Measurements from ENCODE around the gene RHBDF1. TPM values are rescaled to one million over a fixed set of nuclear protein-coding genes. Genes with fewer than 3 reads are reported as not detected.

The RHBDF1 gene
- total and polyA plus RNA-seq, 9 of the 15 experiments (the other 6 are each of a cell fraction or from before 2014, with no cell fraction given): 1.0 to 8.2 (median 4.2) TPM

GRCh38 chr16:71540-72401, 660 bp downstream of the RHBDF1 start (continued):
- no peak for TF ChIP-seq SMAD2 (IDR thresholded peaks at IDR 0.05; ENCODE audit: low read depth, low read length)
- no peak for TF ChIP-seq POLR2AphosphoS2 (IDR thresholded peaks at IDR 0.05; ENCODE audit: low read length)
- TF ChIP-seq MEF2A (IDR thresholded peaks at IDR 0.05; ENCODE audit: control insufficient read depth, low read depth, low read length): no peak
- TF ChIP-seq HNRNPLL (IDR thresholded peaks at IDR 0.05; ENCODE audit: low read depth, low read length, poor library complexity, severe bottlenecking): no peak
- no peak for TF ChIP-seq MEIS2 (IDR thresholded peaks at IDR 0.05; ENCODE audit: partially characterized antibody)
- TF ChIP-seq STAG1 (CRISPR knock-in tag; IDR thresholded peaks at IDR 0.05; ENCODE audit: borderline replicate concordance): no peak
- no peak for TF ChIP-seq ZBTB2 (IDR thresholded peaks at IDR 0.05)
- TF ChIP-seq PKNOX1 (IDR thresholded peaks at IDR 0.05): no peak
- TF ChIP-seq ZBTB1 (CRISPR knock-in tag; IDR thresholded peaks at IDR 0.05; ENCODE audit: borderline replicate concordance, low read depth): no peak
- TF ChIP-seq ZBTB7A (IDR thresholded peaks at IDR 0.05; ENCODE audit: borderline replicate concordance, control insufficient read depth, low read depth, low read length): peak; percentile 77; the same call in 1 of the 2 replicates
- TF ChIP-seq ZNF134 (CRISPR knock-in tag; conservative IDR thresholded peaks at IDR 0.05): no peak
- TF ChIP-seq CBX1 (IDR thresholded peaks at IDR 0.05; ENCODE audit: low read depth): no peak
- no peak for TF ChIP-seq BMI1 (IDR thresholded peaks at IDR 0.05; ENCODE audit: low read length)
- TF ChIP-seq SETDB1 (IDR thresholded peaks at IDR 0.05; ENCODE audit: low read length): no peak
- TF ChIP-seq IRF9 (tag; IDR thresholded peaks at IDR 0.05): no peak
- TF ChIP-seq FOXO4 (CRISPR knock-in tag; IDR thresholded peaks at IDR 0.05): no peak
- TF ChIP-seq, protein P1, sequence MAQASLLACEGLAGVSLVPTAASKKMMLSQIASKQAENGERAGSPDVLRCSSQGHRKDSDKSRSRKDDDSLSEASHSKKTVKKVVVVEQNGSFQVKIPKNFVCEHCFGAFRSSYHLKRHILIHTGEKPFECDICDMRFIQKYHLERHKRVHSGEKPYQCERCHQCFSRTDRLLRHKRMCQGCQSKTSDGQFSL (CRISPR knock-in tag; IDR thresholded peaks at IDR 0.05): no peak
- TF ChIP-seq, protein P1 (tag; IDR thresholded peaks at IDR 0.05): no peak
- no peak for TF ChIP-seq ZNF655 (CRISPR knock-in tag; IDR thresholded peaks at IDR 0.05)
